Prostate gland (tissue), 2 donors: ENCODE measurements around the gene KLHL5.

Experiments used
- CTCF ChIP-seq, 4 experiments: fragments of 200-600 bp in 2 of 4; fragments of 450-650 bp in 2 of 4; sonication (generic) in 2 of 4; IDR thresholded peaks; 1 replicate in 3 of 4; 2 replicates in 1 of 4; pipeline ENCODE4 v1.5.1; 2016 to 2019; ENCODE audit warnings: antibody characterized with exemption in 4 of 4, mild to moderate bottlenecking in 2 of 4, moderate library complexity in 2 of 4
- POLR2A ChIP-seq: fragments of 450-650 bp; IDR thresholded peaks from one replicate; pipeline ENCODE4 v1.6.1; 2016; ENCODE audit warnings: antibody characterized with exemption, mild to moderate bottlenecking
- POLR2AphosphoS5 ChIP-seq: sonication (generic); formaldehyde crosslinking; IDR thresholded peaks from one replicate; pipeline ENCODE4 v1.6.1; 2017; ENCODE audit warnings: antibody characterized with exemption

- TF ChIP-seq CTCF (IDR thresholded peaks at IDR 0.05) (no peak), POLR2A (no peak), POLR2AphosphoS5 (no peak)
Measured at GRCh38 chr4:39029752-39030694, 32.0 kb upstream of the KLHL5 start.
